Mucosa of descending colon (tissue), 3 donors: ENCODE data around the gene LSG1. TPM values are rescaled to one million over a fixed set of nuclear protein-coding genes. Genes with fewer than 3 reads are reported as not detected.

Source experiments
- ATAC-seq: fragments of 200-7000 bp; cut with Tn5 transposase; one replicate; pipeline ENCODE4 v1.9.1; 2020; ENCODE audit warnings: mild to moderate bottlenecking, moderate library complexity
- DNase-seq, 3 donors: peaks; one replicate each; pipeline ENCODE4 v3.0.0-alpha.2; 2020
- H3K36me3 ChIP-seq: fragments of 200-600 bp; one replicate; pipeline ENCODE4 v1.8.0; 2021; ENCODE audit warnings: low read depth, mild to moderate bottlenecking
- H3K4me1 ChIP-seq: fragments of 200-600 bp; one replicate; pipeline ENCODE4 v1.8.0; 2021; ENCODE audit warnings: low read depth, mild to moderate bottlenecking
- H3K4me3 ChIP-seq: fragments of 200-600 bp; one replicate; pipeline ENCODE4 v1.8.0; 2021; ENCODE audit warnings: mild to moderate bottlenecking
- H3K9me3 ChIP-seq: fragments of 200-600 bp; one replicate; pipeline ENCODE4 v1.8.0; 2021; ENCODE audit warnings: mild to moderate bottlenecking
- intact Hi-C, 2 donors: fragments of 100-400 bp; cut with DNase I in 1 of 2; cut with micrococcal nuclease in 1 of 2; formaldehyde crosslinking; loops; one replicate each; pipeline versions ENCODE4 v1.11.0 to v1.11.1; 2022; cut with DNase I, micrococcal nuclease
- total RNA-seq, 3 donors: library from RNA; stranded (reverse); fragmentation: NEBNext Ultra II Directional in 2 of 3; extraction: Animal tissue kit (Norgen Biotek cat#: 25700) in 2 of 3; gene quantifications; one replicate each; pipeline versions ENCODE4 v1.2.1 to v1.2.4, GENCODE V29; 2021 to 2023
- TF ChIP-seq, protein P1 (sequence below): fragments of 200-600 bp; IDR thresholded peaks from one replicate; pipeline ENCODE4 v1.8.0; 2022; ENCODE audit warnings: antibody characterized with exemption, mild to moderate bottlenecking
- donor health status: DM: no; HTN: no; CAD: no; lungs with moderate emphysema.
- donor health status: DM: no; HTN: no; CAD: no.
- donor health status: DM: no; HTN: yes; CAD: no.

LSG1 gene
- total RNA-seq, 3 donors from 2014 or later: 34.0 to 35.6 (median 35.5) TPM

DNA sequence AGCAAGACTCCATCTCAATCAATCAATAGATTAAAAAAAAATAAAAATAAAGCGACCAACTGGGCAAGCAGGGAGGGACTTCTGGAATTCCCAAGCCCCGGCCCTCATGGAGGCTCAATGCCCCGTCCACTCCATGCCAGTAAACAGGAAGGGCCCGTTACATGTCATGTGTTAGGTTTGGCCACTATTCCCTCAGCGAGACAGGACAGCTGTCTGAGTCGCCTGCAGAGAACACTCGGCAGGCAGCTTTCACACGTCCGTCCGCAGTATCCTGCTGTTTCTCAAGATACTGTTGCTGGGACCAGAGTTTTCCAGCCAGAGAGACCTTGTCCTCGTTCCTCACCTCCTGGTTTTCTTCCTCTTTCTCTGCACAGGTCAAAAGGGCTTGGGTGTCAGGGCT is 56.8 kb downstream of the LSG1 start:
- H3K4me3 ChIP-seq: no peak overlapping the region
- no peaks in the 10 kb centered on the region for H3K36me3 ChIP-seq
- no peaks in the 10 kb centered on the region for H3K9me3 ChIP-seq
- intact Hi-C loops: no loop called here
- TF ChIP-seq, protein P1, sequence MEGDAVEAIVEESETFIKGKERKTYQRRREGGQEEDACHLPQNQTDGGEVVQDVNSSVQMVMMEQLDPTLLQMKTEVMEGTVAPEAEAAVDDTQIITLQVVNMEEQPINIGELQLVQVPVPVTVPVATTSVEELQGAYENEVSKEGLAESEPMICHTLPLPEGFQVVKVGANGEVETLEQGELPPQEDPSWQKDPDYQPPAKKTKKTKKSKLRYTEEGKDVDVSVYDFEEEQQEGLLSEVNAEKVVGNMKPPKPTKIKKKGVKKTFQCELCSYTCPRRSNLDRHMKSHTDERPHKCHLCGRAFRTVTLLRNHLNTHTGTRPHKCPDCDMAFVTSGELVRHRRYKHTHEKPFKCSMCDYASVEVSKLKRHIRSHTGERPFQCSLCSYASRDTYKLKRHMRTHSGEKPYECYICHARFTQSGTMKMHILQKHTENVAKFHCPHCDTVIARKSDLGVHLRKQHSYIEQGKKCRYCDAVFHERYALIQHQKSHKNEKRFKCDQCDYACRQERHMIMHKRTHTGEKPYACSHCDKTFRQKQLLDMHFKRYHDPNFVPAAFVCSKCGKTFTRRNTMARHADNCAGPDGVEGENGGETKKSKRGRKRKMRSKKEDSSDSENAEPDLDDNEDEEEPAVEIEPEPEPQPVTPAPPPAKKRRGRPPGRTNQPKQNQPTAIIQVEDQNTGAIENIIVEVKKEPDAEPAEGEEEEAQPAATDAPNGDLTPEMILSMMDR: no peak
- H3K4me1 ChIP-seq: no peaks in the 10 kb centered on the region
- DNase-seq (no peak), ATAC-seq (no peak)

DNA sequence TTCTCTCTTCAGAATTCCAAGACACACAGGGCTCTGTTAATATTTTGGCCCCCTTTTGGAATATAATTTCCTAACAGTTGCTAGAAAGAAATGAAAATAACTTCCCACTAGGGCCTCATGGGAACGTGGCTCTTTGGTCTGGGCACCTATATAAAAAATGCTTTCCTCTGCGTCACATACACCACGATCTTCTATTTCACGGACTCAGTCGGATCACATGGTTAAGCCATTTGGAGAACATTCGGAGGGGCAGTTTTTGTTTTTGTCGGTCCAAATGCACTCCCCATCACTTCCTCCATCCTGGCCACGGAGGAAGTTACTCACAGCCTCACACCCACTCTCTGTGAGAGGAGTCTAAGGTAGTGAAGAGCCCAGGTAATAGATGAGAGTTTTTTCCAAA is 59.8 kb downstream of the LSG1 start:
- no peaks in the 10 kb centered on the region for H3K36me3 ChIP-seq
- no peaks in the 10 kb centered on the region for H3K4me1 ChIP-seq
- no peak for DNase-seq
- no peaks in the 10 kb centered on the region for H3K9me3 ChIP-seq
- H3K4me3 ChIP-seq: no peak overlapping the region
- no peak for ATAC-seq
- intact Hi-C loops: no loop called here
- TF ChIP-seq, protein P1: no peak

DNA sequence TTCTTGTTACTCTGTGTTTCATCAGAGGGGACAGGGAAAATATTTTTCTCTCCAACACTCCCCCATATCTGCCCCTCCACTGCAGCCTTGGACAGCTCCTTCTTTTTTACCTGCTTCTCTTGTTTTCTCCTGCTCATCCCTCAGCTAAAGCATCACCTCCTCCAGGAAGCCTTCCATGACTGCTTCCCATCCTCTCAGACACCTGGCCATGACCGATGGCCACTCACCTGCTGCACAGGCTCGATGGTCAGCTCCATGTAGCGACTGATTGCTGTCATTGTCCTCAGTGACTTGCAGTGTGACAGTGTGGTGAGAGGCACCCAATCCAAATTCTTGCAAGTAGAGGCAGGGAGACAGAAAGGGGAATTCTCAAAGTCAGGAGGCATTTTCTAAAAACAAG is 61.3 kb downstream of the LSG1 start:
- H3K4me3 ChIP-seq: no peak overlapping the region
- intact Hi-C loops: no loop called here
- no peak for ATAC-seq
- no peak for DNase-seq
- TF ChIP-seq, protein P1: no peak
- no peaks in the 10 kb centered on the region for H3K36me3 ChIP-seq
- H3K9me3 ChIP-seq: no peaks in the 10 kb centered on the region
- H3K4me1 ChIP-seq: no peaks in the 10 kb centered on the region

DNA sequence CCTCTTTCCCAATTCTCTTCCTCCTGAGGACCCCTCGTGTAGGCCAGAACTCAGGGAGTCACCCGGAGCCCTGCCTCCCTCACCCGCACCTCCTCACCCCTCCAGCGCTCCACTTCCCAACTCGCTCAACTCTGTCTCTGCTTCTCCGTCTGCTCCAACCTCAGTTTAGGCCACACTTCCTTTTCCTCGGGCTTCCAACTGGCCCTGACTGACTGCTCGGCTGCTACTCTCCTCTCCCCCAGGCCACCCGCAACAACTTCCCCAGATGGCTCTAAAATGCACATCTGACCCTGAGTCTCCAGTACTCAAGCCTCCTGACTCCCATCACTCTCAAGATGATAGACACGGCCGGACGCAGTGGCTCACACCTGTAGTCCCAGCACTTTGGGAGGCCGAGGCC is 62.4 kb downstream of the LSG1 start:
- DNase-seq (no peak), ATAC-seq (no peak)
- TF ChIP-seq, protein P1: no peak
- no peaks in the 10 kb centered on the region for H3K36me3 ChIP-seq
- no peaks in the 10 kb centered on the region for H3K9me3 ChIP-seq
- H3K4me3 ChIP-seq: no peak overlapping the region
- no peaks in the 10 kb centered on the region for H3K4me1 ChIP-seq
- intact Hi-C loops: no loop called here

DNA sequence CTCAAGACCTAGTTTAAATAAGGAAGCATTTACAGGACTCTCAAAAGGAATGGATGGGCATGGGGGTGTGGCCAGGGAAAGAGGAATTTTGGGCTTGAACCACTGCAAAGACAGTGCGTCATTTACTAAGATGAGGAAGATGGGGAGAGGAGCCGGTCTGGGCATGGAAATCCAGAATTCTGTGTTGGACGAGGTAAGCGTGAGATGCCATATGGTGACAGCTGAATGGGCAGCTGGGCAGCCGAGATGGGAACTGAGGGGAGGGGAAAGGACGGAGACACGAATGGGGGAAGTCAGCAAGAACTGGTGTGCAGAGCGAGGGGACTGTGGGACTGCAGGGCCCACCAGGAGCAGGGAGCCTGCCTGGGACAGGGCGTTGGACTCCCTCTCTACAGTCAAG is 63.0 kb downstream of the LSG1 start:
- ATAC-seq (no peak), DNase-seq (no peak)

More for the DNA sequence above, 63.0 kb downstream of the LSG1 start:
- intact Hi-C loops: no loop called here
- Histone ChIP-seq H3K4me3 (no peak overlapping the region), H3K4me1 (no peaks in the 10 kb centered on the region), H3K36me3 (no peaks in the 10 kb centered on the region), H3K9me3 (no peaks in the 10 kb centered on the region)
- TF ChIP-seq, protein P1: no peak
